Activated gamma-delta T cell (primary cell): ENCODE measurements around the gene IGFL2.
"Not testable (repeated sequence)": the region's sequence is repeated elsewhere in the genome, so short reads cannot be mapped to it uniquely, and the experiment has no call there.

Experiments
- DNase-seq: peaks from one replicate; lab custom pipeline; 2025; lab: John Stamatoyannopoulos, UW

Gene IGFL2

DNA sequence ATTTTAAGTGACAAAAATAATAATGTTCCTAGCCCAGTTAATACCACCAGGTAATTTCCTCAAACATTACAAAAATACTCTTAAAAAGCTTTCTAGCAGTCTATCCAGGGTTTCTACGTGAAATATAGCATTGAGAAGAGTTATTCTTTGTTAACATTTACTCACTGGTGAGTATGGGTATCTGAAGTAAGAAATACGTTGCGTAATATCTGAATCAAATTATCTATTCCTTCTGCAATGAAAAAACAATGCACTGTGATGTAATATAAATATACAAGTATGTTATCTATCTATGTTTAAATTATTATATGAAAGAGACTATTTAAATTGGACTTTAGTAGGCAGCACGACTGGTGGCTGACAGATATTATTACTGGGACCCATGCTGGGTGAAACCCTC lies 5.7 kb upstream of the IGFL2 start:
- no peak for DNase-seq

DNA sequence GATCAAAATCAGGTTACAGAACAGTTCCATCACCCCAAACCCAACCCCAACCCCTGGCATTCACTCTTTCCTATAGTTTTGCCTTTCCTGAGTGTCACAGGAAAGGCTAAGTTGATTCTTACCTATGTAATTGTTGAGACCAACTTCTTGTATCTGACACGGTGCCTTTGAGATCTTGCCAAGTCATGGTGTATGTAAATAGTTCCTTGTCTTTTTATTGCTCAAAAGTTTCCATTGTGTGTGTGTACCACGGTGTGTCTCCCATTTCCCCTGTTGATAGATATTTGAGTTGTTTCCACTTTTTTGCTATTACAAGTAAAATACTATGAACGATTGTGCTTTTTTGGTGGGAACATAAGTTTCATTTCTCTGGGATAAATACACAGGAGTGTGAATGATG lies 3.3 kb upstream of the IGFL2 start:
- DNase-seq, result no peak

DNA sequence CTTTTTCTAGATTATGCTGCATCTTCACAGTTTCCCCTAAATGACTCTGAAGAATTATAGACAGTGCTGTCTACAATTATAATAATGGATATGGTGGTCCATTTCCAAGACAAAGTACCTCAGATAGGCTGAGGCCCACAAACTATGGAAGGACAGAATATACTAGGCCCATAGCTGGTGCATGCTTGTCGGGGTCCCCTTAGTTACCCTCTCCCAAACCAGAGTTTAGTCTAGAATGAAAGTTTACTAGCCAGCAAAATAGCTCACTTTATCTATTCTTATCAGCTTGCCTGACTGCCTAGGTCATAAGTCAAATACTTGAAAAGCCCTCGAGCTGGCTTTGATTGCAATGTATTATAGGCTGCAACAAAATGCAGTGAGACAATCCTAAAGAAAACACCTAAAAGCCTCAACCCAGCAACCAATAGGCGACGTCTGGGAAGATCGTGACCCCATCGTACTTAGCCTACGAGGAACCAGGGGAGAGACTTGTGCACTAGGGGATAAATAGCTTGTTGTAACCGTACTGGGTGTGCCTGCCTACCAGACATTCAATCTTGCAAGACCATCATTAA lies 785 bp upstream of the IGFL2 start:
- DNase-seq, result no peak

DNA sequence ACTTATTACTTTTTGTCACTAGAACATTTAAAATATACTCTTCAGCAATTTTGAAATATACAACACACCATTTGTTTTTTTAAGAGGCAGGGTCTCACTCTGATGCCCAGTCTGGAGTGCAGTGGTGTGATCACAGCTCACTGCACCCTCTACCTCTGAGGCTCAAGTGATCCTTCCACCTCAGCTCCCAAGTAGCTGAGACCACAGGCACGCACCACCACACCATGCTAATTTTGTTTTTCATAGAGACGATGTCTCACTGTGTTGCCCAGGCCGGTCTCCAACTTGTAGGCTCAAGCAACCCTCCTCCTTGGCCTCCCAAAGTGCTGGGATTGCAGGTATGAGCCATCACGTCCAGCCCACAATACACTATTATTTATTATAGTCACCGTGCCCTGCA lies 2.6 kb downstream of the IGFL2 start:
- DNase-seq, result no peak

DNA sequence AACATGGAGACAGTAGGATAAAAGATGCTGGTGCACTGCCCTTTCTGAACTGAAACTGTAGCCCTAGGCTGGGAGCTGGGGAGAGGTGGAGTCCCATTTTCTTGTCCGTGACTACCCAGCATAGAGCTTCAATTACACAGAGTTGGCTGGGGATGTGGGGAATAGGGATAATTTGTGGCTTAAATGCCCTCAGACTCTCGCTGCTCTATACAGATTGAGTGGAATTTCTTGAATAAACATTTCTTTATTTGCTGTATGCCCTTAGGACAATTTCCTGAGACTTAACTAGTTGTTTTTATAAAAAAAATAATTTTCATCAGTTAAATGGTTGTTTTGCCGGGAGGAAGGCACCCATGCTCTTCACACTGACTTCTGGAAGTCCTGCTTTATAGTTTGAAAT lies 7.2 kb downstream of the IGFL2 start:
- no peak for DNase-seq

DNA sequence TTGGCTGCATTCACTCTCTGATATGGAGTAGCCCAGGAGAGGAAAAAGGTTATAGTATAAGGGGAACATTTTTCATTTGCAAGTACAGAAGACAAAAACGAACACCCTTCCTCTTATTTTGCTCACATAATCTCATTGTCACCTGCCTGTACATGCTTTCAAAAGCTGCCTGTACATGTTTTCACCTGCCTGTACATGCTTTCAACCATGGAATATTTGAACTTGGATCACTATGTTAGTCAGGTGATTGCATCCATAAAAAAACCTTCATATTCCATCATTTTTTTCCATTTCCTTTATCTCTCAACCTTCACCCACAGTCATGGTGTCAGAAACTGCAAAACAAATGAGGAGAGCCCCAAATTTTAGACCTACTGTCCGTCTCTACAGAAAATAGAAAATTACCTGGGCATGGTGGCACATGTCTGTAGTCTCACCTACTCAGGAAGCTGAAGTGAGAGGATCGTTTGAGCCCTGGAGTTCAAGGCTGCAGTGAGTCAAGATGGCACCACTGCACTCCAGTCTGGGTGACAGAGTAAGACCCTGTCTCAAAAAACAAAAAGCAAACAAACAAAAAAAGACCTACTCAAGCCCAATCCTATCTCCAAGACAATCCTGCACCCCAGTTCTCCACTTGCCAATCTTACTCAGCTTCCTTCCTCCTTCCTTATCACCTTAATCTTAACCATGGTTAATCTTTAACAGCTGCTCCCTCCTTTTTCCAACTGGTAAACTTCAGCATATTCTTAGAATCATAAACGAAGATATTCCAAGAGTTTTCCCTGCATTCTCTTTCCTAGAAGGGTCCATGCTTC lies 11.6 kb downstream of the IGFL2 start:
- no peak for DNase-seq

DNA sequence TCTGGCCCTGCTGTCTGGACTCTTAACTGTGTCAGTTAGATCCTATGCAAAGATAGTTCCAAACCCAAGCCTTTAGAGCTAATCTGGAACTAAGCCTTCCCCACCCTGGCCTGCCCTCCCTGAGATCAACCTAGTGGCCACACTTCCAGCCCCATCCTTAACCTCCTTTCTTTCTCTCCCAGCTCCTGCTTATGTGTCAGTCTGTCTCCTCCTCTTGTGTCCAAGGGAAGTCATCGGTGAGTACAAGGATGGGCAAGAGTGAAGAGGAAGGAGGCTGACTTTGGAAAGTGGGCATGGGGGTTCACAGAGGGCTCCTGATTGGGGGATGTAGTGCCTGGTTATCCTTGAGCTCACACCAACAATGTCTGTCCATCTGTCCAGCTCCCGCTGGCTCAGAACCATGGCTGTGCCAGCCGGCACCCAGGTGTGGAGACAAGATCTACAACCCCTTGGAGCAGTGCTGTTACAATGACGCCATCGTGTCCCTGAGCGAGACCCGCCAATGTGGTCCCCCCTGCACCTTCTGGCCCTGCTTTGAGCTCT lies 12.3 kb downstream of the IGFL2 start:
- DNase-seq, result no peak

DNA sequence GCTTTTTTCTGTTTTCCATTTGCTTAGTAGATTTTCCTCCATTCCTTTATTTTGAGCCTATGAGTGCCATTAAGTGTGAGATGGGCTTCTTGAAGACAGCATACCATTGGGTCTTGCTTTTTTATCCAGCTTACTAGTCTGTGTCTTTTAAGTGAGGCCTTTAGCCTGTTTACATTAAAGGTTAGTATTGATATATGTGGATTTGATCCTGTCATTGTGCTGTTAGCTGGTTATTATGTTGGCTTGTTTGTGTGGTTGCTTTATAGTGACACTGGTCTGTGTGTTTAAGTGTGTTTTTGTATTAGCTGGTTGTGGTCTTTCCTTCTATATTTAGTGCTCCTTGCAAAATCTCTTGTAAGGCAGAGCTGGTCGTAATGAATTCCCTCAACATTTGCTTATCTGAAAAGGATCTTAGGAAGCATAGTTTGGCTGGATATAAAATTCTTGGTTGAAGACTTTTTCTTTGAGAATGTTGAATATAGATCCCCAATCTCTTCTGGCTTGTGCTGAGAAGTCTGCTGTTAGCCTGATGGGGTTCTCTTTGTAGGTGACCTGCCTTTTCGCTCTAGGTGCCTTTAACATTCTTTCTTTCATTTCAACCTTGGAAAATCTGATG lies 13.7 kb downstream of the IGFL2 start:
- DNase-seq, result not testable (repeated sequence)

DNA sequence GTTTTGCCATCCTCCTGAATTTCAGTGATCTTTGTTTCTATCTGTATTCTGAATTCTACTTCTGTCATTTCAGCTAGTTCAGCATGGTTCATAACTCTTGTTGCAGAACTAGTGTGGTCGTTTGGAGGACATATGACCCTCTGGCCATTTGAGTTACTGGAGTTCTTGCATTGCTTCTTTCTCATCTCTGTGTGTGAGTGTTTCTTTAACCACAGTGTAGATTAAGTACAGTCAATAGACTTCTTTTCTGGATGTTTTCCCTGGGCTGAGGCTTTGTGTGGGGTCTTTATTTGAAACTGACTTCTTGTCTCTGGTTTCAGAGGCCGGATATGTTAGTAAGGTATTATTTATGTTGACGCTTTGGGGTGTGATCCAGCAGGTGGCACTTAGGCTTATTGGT lies 14.7 kb downstream of the IGFL2 start:
- DNase-seq, result no peak

DNA sequence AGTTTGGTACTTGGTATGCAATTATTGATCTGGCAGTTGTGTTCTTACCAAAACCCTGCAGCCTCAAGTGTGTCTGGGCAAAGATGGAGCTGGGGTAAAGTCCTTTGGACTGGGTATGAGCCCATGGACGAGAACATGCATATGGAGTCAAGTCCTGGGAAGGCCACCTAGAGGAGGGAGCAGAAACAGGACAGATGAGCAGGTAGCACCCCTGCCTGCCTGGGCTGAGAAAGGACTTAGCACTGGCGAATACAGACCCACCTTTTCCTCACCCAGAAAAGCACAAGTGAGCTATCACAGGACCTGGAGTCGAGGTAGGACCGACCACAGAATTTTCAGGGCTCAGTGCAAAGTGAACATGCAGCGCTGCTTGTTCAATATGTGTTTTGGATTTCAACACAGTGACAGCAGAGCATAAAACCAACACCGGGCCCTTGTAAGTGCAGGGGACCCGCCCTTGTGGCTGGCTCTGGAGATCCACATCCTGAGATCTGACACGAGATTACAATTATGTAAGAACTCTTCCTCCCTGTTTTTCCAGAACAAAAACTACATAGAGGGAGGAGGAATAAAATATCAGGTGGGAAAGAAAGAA lies 25.9 kb downstream of the IGFL2 start:
- no peak for DNase-seq

DNA sequence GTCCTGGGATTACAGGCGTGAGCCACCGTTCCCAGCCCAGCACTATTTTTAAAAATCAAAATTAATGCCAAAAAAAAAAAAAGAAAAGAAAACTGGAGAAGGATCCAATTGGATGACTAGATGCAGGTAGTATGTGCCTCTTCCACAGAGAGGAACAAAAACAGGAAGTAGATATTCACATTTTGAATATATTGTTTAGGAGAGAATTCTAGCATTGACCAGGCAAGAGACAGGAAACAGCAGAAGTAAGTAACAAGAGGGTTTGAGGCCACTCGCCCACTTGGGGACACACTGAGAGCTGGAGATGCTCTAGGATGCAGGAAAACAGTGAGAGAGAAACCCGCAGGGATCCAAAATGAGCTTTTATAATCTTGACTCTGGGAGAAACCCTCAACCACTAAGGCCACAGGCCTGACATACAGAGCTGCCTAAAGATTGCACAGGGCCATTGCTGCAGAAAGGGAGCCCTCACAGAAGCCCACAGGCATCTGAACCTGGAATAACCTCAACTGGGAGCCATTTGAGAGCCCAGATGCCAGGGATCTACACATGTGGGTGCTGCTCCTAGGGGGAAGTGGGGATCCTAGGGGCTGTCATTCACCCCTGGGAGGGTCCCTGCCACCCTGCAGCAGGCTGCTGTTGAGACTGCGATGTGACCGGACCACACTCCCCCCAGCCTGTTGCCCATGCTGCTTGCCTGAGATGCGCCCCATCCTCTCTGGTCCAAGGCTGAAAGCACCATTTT lies 28.2 kb downstream of the IGFL2 start:
- DNase-seq, result no peak

DNA sequence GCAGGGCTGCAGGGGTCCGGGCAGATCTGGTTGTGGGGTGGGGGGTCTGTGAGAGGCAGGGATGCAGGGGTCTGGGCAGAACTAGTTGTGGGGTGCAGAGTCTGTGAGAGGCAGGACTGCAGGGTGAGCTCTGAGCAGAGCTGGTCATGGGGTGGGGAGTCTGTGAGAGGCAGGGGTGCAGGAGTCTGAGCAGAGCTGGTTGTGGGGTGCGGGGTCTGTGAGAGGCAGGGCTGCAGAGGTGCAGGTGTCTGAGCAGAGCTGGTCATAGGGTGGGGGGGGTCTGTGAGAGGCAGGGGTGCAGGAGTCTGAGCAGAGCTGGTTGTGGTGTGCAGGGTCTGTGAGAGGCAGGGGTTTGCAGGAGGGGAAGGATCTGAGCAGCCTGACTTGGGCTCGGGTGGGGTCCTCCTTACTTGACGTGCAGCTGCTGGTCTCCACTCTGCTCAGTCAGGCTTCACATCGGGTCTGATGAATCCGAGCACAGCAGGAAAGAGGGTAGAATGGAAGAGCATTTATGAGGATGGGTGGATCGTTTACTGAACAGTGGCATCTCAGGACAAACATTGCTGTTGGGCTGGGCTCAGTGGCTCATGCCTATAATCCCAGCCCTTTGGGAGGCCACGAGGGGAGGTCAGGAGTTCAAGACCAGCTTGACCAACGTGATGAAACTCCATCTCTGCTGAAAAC lies 31.2 kb downstream of the IGFL2 start:
- no peak for DNase-seq

DNA sequence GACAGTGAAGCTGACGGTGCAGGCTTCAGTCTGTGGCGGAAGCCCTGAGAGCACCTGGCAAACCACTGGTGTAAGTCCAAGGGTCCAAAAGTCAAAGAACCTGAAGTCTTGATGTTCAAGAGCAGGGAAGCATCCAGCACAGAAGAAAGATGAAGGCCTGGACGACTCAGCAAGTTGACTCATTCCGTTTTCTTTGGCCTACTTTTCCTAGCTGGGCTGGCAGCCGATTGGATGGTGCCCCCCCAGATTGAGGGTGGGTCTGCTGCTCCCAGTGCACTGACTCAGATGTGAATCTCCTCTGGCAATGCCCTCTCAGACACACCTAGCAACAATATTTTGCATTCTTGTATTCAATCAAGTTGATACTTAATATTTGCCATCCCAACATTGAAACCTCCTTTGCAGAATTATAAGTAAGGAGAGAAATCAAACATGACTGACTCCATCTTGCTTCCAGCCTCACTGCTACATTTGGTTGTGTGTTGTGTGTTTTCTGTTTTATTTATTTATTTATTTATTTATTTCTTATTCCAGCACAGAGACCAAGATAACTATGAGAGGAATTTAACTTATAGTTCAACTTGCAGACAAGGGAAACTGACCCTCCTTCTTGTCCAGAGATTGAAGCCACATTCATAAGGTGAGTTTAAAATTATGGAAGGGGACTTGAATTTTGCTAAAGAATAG lies 32.8 kb downstream of the IGFL2 start:
- no peak for DNase-seq

DNA sequence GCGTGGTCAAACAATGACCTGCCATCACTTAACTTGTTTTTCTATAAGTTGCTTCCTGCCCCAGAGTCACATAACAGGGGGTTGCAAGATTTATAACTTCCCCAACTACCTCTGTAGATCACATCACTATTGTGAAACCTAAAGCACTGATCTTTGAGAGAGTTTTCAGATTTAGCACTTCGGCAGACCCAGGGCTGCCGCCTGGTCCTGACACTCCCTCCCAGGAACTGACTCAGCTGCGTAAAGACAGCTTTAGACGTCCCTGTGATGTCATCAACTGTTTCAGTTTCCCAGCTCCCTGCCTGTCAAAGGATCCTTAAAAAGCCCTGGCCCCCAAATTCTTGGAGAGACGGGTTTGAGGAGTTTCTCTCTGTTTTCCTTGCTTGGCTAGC lies 33.3 kb downstream of the IGFL2 start:
- DNase-seq, result no peak

DNA sequence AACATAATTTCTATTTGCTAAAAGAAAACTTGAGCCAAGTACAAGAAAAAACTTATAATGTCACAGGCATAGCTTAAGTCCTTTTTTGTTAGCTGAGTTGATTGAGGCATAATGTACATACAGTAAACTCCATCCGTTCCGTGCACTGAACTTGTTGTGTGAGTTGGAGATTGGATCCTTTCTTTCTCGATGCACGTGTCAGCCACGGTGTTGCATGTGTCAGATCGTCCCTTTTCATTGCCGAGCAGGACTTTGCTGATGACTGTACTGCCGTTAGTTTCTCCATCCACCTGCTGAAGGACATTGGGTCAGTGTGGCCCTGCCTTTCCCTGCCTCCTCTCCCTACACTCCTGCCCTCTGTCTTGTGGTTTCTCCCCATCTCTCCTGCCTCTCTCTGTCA lies 34.4 kb downstream of the IGFL2 start:
- DNase-seq, result no peak

DNA sequence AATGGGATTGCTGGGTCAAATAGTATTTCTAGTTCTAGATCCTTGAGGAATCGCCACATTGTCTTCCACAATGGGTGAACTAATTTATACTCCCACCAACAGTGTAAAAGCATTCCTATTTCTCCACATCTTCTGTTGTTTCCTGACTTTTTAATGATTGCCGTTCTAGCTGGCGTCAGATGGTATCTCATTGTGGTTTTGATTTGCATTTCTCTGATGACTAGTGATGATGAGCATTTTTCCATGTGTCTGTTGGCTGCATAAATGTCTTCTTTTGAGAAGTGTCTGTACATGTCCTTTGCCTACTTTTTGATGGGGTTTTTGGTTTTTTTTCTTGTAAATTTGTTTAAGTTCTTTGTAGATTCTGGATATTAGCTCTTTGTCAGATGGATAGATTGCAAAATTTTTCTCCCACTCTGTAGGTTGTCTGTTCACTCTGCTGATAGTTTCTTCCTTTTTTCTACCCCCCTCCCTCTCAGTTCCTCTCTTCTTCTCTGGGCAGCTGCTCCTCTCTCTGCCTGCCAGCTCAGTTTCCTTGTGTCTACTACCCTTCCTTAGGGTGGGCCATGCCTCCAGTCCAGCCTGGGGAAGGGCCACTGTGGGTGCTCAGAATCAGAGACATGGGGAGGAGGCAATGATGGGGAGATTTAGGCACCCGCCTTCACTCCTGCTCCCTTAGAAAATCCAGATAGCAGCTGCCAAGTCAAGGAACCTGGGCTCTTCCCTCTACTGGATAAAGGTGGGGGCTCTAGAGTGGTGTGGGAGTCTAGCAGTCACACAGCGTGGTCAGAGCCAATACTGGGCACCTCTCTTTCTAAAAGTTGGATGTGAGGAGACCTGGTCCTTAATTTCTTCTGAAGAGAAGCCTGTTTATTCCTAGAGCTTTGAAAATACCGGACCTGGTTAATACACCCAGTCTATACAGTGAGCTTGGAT lies 37.0 kb downstream of the IGFL2 start:
- not testable (repeated sequence) for DNase-seq

DNA sequence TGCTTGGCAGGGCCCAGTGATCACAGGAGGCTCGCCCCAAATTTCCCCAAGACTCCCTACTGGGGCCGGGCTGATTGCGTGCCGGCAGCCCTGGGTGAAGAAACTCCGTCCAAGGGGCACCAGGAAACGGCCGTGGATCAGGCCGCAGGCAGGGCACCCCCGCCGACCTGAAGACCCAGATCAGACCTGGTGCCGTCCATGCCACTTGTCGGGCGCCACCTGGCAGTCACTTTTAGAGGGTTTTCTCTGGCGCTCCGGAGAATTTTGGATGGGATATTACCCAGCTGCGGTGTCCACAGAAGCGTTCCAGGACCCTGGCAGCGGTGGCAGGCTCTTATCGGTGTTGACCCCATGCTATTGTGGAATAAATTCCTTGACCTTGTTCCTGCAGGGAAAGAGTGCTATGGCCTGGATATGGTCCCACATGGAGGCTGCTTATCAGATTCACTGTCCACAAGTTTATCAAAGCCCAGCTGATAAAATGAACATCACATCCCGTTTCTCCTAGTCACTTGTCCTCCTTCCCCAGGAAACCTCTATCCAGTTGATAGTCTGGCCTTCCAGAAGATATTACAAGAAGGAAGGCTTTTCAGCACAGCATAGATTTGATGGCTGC lies 38.2 kb downstream of the IGFL2 start:
- DNase-seq, result no peak

DNA sequence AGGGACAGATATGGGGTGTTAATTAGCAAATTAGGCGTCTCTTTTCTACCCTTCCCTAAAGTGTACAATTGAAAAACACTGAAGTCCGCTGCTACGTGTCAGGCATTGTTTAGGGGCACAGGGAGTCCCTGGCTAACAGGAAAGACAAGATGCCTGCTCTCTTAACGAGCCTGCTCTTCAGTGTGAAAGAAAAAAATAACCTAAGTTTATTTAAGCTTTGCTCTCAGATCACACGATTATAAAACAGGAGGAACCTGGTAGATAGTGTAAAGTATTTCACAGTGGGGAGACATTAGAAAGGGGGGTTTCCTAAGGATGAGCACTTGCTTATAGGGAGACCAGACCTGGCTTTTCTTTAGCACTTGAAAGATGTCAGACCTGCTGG lies 38.7 kb downstream of the IGFL2 start:
- DNase-seq, result no peak
